ENCODE data around the gene BRD4.

Gene BRD4

DNA sequence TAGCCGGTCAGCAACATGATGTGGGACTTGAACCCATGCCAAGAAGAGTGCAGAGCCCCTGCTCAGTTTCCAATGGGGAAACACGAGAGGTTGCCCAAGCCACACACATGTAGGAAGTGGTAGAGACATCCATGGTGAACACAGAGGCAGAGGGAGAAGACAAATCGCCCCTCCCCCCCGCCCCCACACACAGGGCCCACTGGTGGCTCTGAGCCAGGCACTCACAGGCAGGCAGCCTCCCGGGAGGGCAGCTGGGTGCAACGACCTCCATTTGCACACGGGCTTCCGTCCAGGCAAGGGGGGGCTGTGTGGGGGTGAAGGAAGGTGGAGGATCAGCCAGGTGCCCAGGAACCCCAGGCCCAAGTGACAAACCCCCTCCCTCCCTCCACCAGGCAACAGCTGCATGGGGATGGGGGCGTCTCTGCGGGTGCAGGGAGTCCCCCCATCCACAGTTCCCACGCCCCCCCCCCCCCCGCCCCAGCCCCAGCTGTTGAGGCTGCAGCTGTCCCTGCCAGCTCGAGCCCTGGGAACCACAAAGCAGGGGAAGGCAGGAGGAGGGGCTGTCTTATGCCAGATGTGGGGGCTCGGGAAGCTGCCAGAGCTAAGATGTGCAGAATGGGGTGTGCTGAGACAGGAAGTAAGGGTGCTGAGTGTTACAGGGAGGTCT lies 134.9 kb downstream of the BRD4 start:
- in situ Hi-C loops (cut with HindIII; ENCODE audit: low sequenced_read_pairs): no loop called here

DNA sequence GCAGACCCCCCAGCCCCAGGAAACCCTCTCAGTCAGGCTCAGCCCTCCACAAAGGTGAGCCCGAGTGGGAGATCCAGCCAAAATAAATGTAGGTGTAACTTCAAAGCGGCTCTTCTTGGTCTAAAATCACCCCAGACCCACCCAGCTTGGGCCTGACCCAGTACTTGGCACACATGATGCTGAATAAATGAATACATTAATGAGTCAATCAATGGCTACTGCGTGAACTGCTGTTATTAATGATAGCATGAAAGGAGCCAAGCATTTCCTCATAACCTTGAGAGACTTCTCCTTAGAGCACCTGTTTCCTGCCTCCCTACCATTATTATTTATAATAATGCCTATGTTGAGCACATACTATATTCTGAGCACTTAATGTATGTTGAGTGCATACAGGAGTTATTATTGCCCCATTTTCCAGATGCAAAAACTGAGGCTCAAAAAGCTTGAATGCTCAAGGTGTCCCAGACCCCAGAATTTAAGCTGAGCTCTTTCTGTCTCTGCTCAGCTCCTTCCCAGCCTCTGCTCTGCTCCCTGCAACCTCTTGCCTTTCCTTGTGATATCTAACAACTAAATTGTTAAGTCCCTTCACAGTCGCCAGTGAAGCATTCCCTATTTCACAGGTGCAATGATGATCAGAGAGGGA lies 135.9 kb downstream of the BRD4 start:
- in situ Hi-C loops (cut with HindIII; ENCODE audit: low sequenced_read_pairs): no loop called here

DNA sequence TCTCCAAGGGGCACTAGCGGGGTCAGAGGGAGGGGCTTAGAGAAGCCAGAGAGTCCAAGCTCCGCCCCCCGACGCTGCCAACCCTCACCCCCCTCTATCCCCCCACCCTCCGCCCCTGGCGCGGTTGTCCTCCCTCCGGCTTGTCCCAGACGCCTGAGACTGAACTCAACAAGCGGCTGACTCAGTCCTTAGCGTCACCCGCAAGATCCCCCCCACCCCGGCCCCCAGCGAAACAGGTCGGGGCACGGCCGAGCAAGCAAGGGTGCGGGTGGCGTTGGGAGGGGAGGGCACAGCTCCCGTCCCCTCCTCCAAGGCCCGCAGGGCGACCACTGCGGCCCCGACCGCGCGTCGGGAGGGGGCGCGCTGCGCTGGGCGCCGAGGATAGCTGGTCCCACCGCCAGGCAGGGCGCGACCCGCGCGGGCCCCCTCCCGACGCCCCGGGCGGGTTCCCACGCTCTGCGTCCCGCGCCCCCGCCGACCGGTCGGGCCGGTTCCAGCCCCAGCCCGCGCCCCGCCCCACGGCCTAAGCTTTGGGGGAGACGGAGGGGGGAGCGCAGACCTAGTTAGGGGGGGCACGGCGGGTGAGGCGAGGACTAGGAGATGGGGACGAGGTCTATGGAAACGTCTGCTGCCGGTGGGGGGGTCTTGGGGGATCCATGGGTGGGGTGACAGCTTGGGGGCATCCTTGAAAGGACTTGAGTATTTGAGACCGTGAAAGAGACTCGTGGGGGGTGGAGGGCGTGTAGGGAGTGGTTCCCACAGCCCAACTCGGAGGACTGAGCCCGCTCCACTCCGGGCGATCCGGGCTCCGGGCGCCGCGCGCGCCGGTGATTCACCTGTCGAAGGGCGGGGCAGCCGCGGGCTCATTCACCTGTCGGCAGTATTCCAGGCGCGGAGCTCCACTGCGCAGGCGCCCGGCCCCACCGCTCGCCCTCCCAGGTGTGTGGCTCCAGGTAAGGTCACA lies 136.7 kb downstream of the BRD4 start:
- in situ Hi-C loops (cut with HindIII; ENCODE audit: low sequenced_read_pairs): no loop called here

DNA sequence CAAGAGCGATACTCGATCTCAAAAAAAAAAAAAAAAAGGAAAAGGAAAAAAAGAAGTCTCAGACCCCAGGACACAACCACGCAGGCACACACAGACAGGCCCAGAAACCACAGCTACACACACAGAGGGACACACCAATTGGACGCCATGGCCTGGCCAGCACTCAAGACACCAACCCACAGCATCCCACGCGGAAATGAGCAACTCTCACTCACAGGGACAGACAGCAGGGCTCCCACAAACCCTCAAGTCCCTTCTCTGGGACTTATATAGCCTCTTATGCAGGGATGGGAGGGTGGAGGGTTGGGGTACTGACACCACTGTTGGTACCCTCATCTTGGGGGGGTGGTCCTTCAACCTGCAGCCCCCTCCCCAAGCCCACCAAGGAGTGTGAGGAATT lies 137.4 kb downstream of the BRD4 start:
- in situ Hi-C loops (cut with HindIII; ENCODE audit: low sequenced_read_pairs): no loop called here

DNA sequence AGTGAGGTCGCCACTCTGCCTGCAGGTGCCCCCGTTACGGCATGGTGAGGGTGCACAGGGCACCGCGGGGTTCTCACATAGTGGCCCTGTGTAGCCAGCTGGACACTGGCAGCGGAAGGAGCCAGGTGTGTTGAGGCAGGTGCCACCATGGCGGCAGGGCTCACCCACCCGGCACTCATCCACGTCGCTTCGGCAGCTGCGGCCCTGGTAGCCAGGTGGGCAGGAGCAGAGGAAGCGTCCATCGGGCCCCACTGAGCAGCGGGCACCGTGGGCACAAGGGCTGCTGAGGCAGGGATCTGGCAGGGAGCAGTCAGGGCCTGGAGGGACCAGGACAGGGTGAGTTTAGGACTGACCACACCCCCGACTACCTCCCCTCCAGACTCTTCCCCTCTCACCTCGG lies 140.4 kb downstream of the BRD4 start:
- in situ Hi-C loops (cut with HindIII; ENCODE audit: low sequenced_read_pairs): no loop called here

DNA sequence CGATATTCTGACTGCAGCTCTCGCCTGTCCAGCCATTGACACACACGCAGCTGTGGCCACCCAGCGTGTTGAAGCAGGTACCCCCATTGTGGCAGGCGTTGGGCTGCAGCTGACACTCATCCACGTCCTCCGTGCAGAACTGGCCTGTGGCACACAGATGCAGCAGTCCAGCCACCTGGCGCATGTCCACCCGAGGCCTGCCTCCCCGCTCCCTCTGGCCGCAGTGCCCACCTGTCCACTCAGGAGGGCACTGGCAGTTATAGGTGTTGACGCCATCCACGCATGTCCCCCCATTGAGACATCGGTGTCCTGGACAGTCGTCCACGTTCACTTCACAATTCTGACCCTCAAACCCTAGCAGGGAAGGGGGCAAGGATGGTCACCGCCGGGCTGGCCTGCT lies 140.8 kb downstream of the BRD4 start:
- in situ Hi-C loops (cut with HindIII; ENCODE audit: low sequenced_read_pairs): no loop called here

DNA sequence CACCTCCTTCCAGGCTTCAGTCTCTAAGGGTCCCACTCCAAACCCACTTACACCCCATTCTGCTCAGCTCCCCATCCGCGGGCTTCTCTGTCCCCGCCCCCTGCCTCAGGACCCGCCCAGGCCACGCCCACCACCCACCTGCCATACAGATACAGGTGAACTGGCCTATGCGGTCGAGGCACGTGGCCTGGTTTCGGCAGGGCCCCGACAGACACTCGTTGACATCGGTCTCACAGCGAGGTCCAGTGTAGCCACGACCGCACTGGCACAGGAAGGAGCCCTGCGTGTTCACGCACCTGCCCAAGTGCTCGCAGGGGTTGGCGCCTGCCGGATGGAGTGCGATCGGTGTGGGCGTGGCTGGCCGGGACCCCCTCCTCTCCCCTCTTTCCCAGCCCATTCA lies 143.5 kb downstream of the BRD4 start:
- in situ Hi-C loops (cut with HindIII; ENCODE audit: low sequenced_read_pairs): no loop called here

DNA sequence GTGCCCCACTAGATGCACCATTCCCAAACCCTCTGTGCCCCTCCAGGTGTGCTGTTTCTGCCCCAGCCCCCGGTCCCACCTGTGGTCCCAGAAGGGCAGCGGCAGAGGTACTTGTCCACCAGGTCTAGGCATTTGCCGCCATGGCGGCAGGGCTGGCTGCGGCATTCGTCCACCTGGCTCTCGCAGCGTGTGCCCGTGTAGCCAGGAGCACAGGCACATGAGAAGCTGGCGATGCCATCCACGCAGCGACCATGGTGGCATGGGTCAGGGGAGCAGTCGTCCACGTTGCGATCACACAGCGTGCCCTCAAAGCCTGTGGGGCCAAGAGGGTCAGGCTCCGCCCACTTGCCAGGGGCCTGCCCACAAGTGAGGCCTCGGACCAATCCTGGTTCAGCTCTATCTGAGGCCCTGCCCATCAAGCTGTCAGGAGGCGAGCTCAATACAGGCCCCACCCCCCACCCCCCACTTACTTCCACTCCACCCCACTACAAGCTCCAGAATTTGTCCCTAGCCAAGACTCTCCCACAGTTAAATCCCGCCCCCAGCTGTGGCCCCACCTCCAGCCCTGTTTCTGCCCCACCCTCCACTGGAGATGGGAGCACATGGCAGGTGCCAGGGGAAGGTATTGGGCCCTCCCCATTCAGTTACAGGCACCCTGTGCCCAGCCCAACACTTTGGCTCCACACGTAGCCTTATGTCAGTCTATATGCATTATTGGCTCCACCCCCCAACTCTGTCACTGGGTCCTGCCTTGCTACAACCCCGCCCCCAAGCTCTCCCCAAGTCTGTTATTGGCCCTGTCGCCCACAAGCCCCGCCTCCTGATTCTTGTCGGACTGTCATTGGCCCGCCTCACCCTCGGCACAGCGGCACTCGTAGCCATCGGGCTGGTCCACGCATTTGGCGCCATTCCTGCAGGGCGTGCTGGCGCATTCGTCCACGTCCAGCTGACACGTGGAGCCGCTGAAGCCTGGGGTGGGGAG lies 145.0 kb downstream of the BRD4 start:
- in situ Hi-C loops (cut with HindIII; ENCODE audit: low sequenced_read_pairs): no loop called here
